Heart left ventricle (tissue), 13 donors: ENCODE results near the gene NCAM1.

Experiments
- CTCF ChIP-seq, 12 donors: fragments of 200-600 bp; sonication (generic) in 4 of 12; IDR thresholded peaks; one replicate each; pipeline versions ENCODE4 v1.5.0 to v1.8.0; 2018 to 2022; ENCODE audit warnings: antibody characterized with exemption in 12 of 12, mild to moderate bottlenecking in 5 of 12
- POLR2A ChIP-seq, 2 donors: fragments of 450-650 bp; IDR thresholded peaks; one replicate each; pipeline ENCODE4 v1.6.1; 2017; ENCODE audit warnings: antibody characterized with exemption in 2 of 2, mild to moderate bottlenecking in 2 of 2, moderate library complexity in 2 of 2
- donor health status: ischemic (EF 13 %, LVEDD 7.1; RV severe dilation, severe dysfunction).
- donor health status: DM: no; HTN: yes; CAD: no.
- donor health status: DM: no; HTN: no; CAD: no.
- donor health status: ischemic (EF 25% LVEDD 6.9; RV normal size, moderate dysfunction).
- donor health status: ischemic (EF 25% LVEDD 5.7; RV mildly dilated, moderate dysfunction).
- donor health status: ischemic (EF 35%, LVEDD 5.7; RV mildly dilated, moderate dysfunction).
- donor health status: nonischemic (EF 11% LVEDD 7.7; RV severe dilation, severe dysfunction).
- donor health status: DM: yes; HTN: yes; CAD: no.
- donor health status: PGD.
- donor health status: ischemic (EF 29% LVEDD 5.4; RV normal size, mild dysfunction).
- donor health status: nonischemic (EF 23%, LVEDD 6.1; RV moderate dilation, normal function).

GRCh38 chr11:113023228-113023627, 62.0 kb downstream of the NCAM1 start:
- TF ChIP-seq CTCF (IDR thresholded peaks at IDR 0.05): no peak
- TF ChIP-seq POLR2A (IDR thresholded peaks at IDR 0.05): no peak
